Mammary epithelial cell (primary cell): ENCODE data around the gene PEBP1.

Source experiments
- EZH2 ChIP-seq: IDR thresholded peaks from 2 replicates; pipeline ENCODE4 v1.6.1; 2012; ENCODE audit warnings: low read length, inconsistent platforms, borderline replicate concordance
- TF ChIP-seq, protein P1 (sequence below), 2 donors: IDR thresholded peaks in 1 of 2; conservative IDR thresholded peaks in 1 of 2; 2 replicates each; pipeline ENCODE4 v1.5.1; 2011 to 2012; ENCODE audit warnings: inconsistent platforms in 2 of 2, low read length in 2 of 2, mild to moderate bottlenecking in 2 of 2, control low read depth in 1 of 2, low read depth in 1 of 2; ENCODE audit not compliant: insufficient read depth in 1 of 2; ENCODE audit errors: extremely low read depth in 1 of 2

DNA sequence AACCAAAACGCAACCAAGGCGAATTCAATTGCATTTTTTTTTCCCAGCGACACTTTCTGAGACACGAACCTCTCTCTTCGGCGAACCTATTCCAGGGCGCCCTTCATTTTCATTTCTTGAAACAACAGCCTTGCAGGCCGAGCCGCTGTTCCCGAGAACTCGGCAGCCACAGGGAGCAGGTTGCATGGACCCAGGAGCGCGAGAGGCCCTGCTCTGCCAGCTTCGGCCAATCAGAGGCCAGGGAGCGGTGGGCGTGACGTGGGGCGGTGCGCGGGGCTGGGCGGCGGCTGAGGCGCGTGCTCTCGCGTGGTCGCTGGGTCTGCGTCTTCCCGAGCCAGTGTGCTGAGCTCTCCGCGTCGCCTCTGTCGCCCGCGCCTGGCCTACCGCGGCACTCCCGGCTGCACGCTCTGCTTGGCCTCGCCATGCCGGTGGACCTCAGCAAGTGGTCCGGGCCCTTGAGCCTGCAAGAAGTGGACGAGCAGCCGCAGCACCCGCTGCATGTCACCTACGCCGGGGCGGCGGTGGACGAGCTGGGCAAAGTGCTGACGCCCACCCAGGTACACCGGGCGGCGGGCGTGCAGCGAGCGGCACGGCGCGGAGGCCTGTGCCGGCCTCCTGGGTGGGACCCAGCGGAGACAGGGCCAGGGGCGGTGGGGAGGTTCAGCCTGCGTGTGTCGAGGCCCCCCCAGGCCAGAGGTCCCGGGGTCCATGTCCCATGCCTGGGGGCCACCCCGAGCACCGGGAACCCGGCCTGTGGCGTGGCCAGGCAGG, at the start of gene PEBP1:
- TF ChIP-seq, protein P1, sequence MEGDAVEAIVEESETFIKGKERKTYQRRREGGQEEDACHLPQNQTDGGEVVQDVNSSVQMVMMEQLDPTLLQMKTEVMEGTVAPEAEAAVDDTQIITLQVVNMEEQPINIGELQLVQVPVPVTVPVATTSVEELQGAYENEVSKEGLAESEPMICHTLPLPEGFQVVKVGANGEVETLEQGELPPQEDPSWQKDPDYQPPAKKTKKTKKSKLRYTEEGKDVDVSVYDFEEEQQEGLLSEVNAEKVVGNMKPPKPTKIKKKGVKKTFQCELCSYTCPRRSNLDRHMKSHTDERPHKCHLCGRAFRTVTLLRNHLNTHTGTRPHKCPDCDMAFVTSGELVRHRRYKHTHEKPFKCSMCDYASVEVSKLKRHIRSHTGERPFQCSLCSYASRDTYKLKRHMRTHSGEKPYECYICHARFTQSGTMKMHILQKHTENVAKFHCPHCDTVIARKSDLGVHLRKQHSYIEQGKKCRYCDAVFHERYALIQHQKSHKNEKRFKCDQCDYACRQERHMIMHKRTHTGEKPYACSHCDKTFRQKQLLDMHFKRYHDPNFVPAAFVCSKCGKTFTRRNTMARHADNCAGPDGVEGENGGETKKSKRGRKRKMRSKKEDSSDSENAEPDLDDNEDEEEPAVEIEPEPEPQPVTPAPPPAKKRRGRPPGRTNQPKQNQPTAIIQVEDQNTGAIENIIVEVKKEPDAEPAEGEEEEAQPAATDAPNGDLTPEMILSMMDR (conservative IDR thresholded peaks at IDR 0.05 in 1 of 2, IDR thresholded peaks at IDR 0.05 in 1 of 2; ENCODE audit: extremely low read depth in 1 of 2, insufficient read depth in 1 of 2, low read depth in 1 of 2, low read length in 2 of 2): no peak
- no peak for TF ChIP-seq EZH2
